GM12874 (cell line): Measurements from ENCODE around the gene TANC1.

Experiments
- CTCF ChIP-seq: IDR thresholded peaks from 2 replicates; pipeline ENCODE4 v1.5.1; 2011; ENCODE audit warnings: low read depth, mild to moderate bottlenecking, control low read depth, low read length, moderate library complexity; ENCODE audit not compliant: insufficient read depth

The TANC1 gene

DNA sequence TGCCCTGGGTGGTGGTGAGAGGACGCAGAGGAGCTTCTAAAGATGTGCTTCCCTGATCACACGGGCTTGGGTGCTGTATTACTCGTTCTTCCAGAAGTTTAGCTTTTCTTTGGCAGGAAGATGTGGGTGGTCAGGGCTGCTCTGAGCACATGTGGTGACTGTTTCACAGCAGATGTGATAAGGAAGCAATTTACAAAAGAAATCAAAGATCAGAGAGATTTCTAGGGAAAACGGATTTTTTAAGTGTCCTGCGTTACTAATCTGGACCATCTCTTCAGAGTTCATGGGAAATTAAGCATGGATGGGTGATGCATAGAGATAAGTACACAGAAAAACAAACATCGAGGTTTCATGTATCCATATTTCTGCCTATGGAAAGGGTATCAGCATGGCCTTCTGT is 218.7 kb downstream of the TANC1 start:
- no peak for TF ChIP-seq CTCF

DNA sequence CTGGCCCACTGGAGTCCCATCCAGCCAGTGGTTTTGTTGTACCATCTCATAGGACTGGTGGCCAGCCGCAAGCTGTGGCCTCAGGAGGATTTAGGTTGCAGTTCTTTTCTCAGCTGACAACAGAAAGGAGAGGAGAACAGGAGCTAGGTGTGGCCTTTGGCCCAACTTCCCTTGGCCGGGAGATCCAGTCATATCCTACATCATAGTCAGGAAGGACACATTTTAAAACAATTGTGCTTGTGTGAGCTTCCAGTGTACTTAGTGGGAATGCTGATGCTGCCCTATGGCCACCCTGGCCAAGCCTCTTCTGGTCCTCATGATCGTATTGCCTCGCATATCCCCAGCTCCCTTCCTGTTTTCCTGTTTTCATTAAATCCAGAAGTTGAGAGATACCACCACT is 220.0 kb downstream of the TANC1 start:
- no peak for TF ChIP-seq CTCF

- no peak for TF ChIP-seq CTCF
Observed at GRCh38 chr2:159192371-159192918, 224.0 kb downstream of the TANC1 start.

DNA sequence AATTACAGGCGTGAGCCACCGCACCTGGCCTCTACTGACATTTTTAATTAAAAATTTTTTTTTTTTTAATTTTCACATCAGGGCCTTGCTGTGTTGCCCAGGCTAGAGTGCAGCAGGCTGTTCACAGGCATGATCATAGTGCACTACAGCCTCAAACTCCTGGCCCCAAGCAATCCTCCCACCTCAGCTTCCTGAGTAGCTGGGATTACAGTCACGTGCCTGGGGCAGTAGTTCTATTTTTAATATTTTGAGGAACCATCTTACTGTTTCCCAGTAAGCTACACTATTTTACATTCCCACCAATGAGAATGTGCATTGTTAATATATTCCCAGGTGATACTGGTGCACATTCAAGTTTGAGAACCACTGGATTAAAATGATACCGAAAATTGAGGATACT is 225.4 kb downstream of the TANC1 start:
- no peak for TF ChIP-seq CTCF

DNA sequence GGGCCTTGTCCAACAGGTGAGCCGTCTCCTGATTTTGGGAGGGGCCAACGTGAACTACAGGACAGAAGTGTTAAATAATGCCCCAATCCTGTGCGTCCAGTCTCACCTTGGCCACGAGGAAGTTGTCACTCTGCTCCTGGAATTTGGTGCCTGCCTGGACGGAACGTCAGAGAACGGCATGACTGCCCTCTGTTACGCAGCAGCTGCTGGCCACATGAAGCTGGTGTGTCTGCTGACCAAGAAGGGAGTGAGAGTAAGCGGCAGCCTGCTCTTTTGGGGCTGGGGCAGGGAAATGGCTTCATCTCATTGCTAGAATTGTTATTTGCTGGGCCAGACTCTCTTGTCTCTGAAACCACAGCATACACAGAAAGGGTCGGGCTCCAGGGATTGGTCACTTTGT is 225.8 kb downstream of the TANC1 start:
- no peak for TF ChIP-seq CTCF

DNA sequence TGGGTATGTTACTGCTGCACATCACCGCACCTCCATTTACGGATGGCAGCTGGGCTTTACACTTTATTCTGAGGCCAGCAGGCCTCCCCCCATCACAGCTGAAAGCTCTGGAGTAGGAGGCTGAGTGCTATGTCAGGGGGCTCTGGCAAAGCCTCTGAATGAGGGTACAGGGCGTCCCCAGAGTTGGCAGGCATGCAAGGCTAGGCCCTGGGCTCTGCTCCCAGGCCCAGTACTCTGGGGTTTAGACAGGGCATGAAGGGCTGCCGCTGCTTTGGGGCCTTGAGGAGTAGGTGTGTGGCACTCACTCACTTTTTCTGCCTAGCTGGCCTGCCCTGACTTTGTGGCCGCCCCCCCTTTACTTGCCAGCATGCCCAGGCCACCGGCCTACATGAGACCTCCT is 227.3 kb downstream of the TANC1 start:
- TF ChIP-seq CTCF: no peak

DNA sequence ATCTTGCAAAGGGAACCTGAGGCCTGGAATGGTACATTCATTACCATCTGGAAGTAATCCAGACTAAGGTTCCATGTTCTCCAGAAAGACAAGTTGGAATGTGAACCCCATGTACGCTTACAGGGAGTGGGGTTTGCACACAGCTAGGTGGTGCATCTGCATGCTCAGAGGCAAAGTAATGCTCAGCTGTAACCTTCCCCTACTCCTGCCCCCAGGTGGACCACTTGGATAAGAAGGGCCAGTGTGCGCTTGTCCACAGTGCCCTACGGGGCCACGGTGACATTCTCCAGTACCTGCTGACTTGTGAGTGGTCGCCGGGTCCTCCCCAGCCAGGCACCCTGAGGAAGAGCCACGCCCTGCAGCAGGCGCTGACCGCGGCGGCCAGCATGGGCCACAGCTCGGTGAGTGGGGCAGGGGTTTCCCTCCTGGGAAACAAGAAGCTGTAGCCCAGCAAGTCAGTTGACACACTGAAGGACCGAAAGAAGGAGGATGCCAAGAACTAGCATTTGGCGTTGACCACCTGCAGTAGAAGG is 228.0 kb downstream of the TANC1 start:
- TF ChIP-seq CTCF: no peak
